GM21619 (cell line): ENCODE results near the gene FTSJ1.
A peak's percentile ranks its signal among the peaks of the same experiment; 100 is the strongest.
"Not testable (repeated sequence)": the region's sequence is repeated elsewhere in the genome, so short reads cannot be mapped to it uniquely, and the experiment has no call there.

Experiments used
- ATAC-seq: cut with Tn5 transposase; IDR thresholded peaks from one replicate; pipeline ENCODE4 v1.9.1; 2021; ENCODE audit not compliant: unreplicated experiment

FTSJ1 gene, protein sequence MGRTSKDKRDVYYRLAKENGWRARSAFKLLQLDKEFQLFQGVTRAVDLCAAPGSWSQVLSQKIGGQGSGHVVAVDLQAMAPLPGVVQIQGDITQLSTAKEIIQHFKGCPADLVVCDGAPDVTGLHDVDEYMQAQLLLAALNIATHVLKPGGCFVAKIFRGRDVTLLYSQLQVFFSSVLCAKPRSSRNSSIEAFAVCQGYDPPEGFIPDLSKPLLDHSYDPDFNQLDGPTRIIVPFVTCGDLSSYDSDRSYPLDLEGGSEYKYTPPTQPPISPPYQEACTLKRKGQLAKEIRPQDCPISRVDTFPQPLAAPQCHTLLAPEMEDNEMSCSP

DNA sequence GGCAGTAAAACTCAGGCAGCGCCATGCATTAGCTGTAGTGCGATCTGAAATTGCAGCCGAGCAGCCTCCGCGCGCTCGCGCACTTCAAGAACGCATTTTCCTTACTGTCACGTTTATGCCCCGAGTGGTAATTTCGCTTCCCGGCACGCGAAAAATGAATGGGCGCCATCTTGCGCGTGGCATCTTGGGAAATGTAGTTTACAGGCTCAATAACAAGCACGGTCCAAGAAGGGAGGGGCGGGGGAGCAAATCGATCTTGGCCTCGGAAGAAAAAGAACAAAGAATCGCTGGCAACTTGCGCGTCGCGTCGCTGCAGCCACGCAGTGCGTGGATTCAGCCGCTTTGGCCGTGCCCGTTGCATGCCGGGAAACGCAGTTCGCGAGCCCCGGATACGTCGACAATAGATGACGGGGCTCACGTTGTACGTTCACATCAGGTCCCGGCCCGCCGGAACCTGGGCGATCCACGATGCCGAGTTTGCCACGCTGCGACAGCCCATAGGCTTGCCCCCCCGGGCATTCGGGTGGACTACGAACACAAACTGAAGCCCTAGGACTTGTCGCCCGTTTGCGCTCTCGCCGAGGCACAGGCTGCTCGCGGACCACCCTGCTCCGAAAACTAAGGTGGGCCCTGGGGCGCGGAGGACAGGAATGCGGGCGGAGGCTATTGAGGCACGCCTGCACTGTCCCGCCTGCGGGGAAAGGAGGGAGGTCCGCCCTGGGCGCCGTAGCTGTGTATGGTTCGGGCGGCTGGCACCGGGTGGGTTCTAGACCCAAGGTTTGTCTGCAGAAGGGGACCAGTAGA is at the start of gene FTSJ1:
TSS of gene FTSJ1 (plus strand) at position 426 of the 804 bp plus-strand sequence. CDS start 1,849 bp downstream, outside the sequence.
- ATAC-seq, result peak; percentile 87

DNA sequence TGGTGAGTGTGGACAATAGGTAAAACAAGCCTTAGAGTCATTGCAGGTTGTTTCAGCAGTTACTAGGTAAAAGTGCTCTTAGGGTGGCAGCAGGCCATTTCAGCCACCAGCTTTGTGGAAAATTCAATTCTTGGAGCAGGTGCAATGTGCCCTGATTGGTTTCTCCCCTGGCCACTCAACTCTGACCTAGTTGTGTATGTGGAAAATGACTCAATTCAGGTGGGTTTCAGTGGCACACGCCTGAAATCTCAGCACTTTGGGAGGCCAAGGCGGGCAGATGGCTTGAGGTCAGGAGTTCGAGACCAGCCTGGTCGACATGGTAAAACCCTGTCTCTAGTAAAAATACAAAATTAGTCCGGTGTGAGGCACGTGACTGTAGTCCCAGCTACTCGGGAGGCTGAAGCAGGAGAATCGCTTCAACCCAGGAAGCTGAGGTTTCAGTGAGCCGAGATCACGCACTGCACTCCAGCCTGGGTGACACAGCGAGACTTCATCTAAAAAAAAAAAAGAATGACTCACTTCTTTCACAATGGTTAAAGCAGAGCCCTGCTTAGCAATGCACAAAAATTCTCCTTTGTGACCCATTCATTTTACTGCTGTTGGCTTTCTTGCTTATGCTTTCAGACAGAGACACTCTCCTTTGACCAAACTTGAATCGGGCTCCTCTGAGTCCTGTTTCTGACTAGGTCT is 48.8 kb upstream of the FTSJ1 start:
- not testable (repeated sequence) for ATAC-seq

DNA sequence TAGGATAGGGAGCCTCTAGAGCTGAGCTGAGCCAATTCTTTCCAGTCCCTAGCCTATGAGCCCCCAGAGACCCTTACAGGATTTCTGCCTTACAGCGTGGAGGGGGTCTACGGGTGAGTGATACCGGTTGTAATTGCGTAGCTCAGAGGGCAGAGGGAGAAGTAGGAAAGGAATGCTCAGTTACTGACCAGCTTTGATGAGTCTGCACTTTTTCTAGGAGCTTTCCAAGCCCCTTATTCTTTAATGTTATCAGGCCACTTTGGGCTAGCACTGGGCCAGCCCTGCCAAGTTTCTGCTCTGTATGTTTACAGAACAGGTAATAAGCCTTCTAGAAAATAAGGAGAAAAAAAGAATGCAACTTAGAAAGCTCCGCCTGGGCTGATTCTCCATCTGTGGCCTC is 46.4 kb upstream of the FTSJ1 start:
- not testable (repeated sequence) for ATAC-seq

DNA sequence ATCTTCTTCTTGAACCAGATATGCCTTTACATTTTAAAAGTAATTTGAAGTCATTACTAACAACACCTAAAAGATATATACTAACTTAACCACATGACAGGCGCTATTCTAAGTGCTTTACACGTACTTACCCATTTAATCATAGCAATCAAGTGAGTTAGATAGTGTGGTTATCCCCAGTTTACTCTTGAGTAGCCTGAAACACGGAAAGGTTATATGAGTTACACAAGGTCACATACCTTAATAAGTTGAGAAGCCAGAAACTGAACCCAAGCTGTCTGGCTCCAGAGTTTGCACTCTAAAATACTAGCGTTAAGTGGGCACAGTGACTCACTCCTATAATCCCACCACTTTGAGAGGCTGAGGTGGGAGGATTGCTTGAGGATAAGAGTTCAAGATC is 45.8 kb upstream of the FTSJ1 start:
- not testable (repeated sequence) for ATAC-seq

DNA sequence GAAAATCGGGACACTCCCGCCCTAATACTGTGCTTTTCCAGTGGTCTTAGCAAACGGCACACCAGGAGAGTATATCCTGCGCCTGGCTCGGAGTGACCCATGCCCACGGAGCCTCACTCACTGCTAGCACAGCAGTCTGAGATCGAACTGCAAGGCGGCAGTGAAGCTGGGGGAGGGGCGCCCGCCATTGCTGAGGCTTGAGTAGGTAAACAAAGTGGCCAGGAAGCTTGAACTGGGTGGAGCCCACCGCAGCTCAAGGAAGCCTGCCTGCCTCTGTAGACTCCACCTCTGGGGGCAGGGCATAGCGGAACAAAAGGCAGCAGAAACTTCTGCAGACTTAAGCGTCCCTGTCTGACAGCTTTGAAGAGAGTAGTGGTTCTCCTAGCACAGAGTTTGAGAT is 42.3 kb upstream of the FTSJ1 start:
- ATAC-seq, result not testable (repeated sequence)

DNA sequence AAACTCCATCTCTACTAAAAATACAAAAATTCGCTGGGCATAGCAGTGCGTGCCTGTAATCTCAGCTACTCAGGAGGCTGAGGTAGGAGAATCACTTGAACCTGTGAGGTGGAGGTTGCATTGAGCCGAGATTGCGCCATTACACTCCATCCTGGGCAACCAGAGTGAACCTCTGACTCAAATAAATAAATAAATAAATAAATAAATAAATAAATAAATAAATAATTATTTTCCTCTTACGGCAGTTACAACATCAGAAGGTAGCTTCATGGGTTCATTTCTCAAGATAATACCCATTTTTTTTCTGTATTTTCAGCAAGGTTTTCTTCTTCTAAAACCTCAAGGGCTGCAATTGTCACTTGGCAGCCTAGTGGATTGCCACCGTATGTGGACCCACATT is 28.8 kb upstream of the FTSJ1 start:
- not testable (repeated sequence) for ATAC-seq

DNA sequence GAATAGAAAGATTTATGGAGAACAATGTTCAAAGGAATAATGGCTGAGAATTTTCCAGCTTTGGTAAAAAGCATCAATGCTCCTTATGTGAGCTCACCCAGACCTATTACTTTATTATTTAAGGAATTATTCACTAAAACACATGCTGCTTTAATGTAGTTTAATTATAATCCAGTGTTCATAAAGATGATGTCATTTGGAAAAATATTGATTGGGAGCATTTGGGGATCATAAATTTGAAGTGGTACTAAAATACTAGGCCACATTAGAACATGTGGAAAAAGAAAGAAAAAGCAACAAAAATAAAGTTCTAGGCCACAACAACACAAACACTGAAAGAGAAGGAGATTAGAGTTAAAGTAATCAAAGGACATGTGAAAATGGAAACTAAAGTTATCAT is 25.9 kb upstream of the FTSJ1 start:
- no peak for ATAC-seq

DNA sequence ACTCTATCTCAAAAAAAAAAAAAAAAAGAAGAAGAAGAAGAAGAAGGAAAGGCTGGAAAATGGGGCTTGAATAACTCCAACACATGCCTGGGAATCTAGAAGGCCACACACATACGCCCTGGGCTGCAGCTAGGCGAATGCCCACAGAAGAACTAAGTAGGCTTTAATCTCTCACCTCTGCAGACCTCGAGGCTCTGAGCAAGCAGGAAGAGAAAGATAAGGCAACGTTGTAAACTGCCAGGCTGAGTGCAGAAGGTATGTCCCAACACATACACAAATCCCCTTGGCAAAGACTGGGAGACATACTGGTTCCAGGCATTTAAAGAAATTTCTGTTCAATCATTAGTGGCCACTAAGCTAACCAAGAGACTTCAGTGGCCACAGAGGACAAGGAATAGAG is 24.3 kb upstream of the FTSJ1 start:
- no peak for ATAC-seq

DNA sequence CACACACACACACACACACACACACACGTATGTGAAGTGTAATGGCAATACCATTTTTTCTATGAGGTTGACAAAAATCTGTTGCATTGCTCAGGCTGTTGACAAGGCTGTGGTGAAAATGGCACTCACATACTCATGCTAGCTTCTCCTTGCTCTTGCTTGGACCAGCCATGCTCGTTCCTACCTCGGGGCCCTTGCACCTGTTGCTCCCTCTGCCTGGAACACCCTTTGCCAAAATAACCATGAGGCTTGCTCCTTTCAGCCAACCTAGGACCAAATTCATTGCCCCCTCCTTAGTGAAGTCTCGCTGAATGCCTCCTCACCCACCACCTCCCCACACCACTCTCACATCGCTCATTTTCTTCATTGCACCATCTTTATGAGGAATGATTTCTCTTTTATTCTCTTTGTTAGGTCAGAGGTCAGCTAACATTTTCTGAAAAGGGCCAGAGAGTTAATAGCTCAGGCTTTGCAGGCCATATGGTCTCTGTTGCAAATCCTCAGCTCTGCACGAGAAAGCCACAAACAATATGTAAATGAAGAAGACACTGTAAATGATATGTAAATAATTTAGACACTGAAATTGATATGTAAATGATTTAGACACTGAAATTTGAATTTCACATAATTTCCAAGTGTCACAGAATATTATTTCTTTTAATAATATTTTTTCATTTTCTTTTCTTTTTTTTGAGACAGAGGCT is 19.2 kb upstream of the FTSJ1 start:
- no peak for ATAC-seq

DNA sequence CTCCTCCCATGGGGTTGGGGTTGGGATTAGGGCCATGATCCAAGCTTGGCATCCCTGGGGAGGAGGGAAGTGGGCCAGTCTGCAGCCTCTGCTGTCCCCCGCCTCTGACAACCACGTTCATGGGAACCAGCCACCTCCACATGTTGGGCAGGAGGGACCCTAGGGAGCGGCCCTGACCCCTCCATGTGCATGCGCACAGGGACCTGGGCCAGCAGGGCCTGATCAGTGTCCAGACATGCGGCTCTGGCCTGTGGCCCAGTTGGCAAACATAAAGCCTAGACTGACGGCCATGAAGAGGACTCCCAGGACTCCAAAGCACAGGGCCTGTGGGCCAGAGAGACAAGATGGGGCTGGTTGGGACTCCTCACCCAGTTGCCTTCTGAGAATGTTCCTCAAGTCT is 17.3 kb upstream of the FTSJ1 start:
- ATAC-seq, result no peak

DNA sequence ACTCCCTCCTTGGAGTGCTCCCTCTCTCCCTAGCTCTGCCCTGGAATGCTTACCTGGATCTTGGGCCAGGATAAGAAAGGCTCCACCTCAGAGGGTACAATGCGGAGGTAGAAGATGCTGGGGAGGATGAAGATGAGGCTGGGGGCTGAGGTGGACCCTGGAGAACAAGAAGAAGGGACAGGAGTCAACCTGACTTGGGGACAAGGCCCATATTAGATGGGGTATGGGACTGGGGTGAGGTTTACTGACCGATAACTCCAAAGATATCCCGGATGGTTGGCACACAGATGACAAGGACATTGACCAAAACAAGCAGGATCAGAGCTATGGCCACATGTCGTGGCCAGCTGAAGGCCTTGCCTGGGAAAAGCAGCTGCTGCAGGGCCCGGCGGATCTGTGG is 16.5 kb upstream of the FTSJ1 start:
- ATAC-seq, result no peak

DNA sequence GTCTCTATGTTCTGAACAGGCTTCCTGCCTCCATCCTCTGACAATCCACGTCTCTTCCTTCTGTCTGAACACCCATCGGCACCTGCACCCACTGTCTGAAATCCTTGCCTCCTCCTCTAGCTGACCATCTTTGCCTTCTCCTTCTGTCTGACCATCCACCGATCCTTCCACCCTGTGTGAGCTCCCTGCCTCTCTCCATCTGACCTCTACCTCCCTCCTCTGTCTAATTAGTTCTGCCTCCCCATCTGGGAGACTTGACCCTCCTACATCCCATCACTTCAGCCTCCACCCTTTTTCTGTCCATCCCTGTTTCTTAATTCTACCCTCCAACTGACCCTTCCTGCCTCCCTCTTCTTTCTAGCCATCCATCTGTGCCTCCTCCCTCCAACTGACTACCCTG is 16.0 kb upstream of the FTSJ1 start:
- no peak for ATAC-seq

DNA sequence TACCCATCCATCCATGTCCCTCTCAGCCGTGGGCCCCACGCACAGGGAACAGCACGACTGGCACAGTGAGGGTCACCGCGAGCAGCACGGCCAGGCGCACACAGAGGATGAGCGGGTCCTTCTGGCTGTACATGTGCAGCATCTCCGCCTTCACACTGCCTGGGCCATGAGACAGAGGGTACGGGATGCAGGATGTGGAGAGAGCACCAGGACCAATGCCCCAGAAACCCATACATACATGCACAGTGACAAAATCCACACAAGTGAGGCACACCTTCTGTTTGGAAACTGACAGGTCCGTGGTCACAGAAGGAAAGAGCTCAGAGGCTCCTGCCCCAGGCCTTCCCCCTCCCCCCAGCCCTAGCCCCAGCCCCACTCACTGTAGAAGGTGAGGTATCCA is 15.4 kb upstream of the FTSJ1 start:
- no peak for ATAC-seq

DNA sequence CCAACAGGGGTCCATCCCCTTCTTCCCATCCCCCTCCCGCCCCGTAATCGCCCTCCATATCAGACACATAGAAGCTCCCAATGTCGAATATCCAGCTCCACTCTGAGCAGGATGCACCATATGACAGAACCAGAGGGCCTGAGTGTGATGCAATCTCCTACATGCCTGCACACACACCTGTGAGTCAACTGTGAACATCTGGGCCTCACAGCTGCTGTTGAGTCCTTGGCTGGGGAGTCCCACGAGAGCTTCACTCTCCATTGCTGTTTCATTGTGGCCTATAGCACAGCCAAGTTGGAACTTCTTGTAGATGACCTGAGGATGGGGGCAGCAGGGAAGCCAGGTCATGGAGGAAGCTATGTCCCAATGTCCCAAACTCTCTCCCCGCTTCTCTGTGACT is 14.2 kb upstream of the FTSJ1 start:
- no peak for ATAC-seq

DNA sequence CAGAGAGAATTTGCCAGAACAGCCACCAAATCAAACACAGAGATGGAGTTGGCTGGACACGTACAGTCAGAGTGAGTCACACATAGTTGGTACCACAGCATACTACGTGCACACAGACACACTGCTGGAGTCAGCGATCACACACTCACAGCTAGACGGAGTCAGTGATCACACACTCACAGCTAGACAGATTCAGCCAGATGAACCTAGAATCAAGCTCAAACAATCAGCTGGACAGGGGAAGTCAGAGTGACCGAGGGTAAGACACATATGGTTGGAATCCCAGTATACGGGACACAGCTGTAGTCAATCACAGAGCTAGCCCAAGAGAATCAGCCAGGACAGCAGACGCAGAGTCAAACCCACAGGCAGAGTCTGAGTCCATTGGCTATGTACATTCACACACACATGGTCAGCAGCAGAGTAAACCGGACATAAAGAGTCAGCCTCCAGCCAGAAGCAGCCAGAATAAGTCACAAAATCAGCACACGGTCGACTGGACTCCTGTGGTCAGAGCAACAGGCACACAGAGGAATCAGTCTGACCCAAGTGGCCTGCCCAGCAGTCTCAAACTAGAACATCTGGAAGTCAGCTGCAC is 10.6 kb upstream of the FTSJ1 start:
- ATAC-seq, result no peak

DNA sequence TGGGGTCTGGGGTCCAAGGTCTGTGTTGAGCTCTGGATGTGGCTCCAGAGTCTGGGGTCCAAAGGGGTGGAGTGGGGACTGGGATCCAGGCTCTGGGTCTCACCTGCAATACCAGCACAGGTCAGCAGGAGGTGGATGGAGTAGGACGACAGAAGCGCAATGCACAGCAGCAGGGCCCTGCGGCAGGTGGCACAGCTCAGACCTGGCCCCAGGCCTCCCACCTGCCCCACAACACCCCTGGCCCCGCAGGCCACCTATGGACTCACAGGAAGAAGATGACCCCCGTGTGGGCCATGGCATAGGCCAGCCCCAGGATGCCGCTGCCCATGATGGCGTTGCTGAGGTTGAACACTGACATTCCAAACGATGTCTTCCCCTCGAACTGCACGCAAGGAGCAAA is 9.3 kb upstream of the FTSJ1 start:
- no peak for ATAC-seq

DNA sequence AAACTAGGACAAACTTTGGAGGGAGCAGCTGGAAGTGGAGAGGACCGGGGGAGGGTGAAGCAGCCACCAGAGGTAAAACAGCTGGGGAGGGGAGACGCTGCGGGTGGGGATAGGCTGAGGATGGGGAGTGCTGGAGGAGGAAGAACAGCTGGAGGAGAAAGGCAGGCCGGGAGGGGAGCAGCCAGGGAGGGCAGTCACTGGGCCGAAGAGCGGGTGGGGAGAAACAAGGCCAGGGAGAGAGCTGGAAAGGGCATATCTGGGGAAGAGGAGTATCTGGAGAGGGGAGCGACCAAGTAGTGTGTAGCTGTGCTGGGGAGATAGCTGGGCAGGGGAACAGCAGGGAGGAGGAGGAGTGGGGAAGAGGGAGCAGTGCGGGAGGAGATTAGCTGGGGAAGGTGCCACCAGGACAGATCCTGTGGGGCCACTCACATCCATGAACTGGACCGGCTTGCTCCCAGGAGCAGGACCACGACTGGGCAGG is 8.7 kb upstream of the FTSJ1 start:
- ATAC-seq, result no peak

DNA sequence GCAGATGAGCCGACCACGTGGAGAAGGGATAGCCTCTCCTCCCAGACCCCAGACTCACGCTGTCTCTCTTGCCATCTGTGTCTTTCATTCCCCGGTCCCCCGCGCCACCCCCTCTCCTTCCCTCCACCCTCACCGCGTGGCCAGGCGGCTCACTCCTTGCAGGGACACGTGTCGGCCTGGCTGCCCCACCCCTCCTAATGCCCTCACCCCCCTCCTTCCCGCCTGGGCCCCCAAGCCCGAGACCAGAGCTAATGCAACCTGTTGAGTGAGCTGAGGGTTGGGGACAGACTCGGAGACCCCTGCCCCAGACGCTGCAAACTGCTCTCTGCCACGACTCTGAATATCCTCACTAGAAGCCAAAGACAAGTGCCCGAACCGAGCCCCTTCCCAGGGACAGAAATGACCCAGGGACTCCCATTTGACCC is 7.7 kb upstream of the FTSJ1 start:
- ATAC-seq, result no peak

DNA sequence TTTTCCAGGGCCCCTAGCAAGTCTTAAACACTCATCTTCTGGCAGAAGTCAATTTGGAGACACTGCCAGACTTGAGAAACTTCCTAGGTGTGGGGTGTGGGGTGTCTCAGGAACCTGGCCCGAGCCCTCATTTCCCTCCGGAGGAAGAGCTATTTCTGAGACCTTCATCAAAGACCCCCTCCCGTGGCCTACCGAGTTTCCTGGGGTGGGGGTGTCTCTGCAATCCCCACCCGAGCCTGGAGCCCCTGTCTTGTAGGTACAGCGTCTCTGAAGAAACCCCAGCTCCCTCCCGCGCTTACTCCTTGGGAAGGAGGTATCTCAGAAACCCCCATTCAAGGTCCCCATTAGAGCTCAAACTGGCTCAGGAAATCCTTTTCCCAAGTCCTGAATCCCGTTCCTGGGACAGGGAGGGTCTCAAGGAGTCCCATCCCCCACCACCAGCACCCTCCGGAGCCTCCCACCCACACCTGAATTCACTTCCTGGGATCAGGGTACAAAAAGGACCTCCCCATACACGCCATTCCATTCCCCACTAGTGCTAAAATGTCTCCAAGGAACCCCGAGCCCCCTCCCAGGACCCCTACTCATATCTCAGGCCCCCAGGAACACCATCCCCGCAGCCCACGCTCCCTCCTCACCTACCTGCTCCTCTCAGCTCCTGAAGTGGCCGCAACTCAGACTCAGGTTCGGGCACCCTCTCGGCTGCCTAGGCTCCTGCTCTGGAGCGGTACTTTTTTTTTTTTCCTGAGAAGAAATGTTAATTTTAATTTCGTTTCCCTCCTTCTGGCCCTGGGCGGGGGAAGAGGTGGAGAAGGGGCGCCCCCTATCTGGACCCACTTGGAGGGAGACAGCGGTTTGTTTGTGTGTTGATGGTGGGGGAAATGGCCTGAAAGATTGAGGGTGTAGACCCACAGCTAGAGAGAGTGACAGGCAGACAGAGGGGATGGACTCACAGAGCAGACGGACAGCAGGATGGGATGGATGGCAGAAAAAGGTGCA is 7.0 kb upstream of the FTSJ1 start:
- ATAC-seq, result peak; percentile 61
